ENCODE measurements around the gene ACVR1B.

- TF ChIP-seq REST (IDR thresholded peaks at IDR 0.05; ENCODE audit: unreplicated experiment) (no peak), CTCF (conservative IDR thresholded peaks at IDR 0.05; ENCODE audit: low read depth in 2 of 2) (no peak), STAT1 (IDR thresholded peaks at IDR 0.05; ENCODE audit: unreplicated experiment) (no peak), POLR2AphosphoS5 (IDR thresholded peaks at IDR 0.05; ENCODE audit: low read depth) (no peak), EZH2 (IDR thresholded peaks at IDR 0.05; ENCODE audit: low read depth, unreplicated experiment) (no peak), CREB1 (CRISPR knock-in tag; IDR thresholded peaks at IDR 0.05; ENCODE audit: low read depth) (no peak), EZH2phosphoT487 (IDR thresholded peaks at IDR 0.05; ENCODE audit: unreplicated experiment) (no peak), ZNF114 (CRISPR knock-in tag; IDR thresholded peaks at IDR 0.05) (no peak), ETS1 (IDR thresholded peaks at IDR 0.05) (no peak), JUNB (IDR thresholded peaks at IDR 0.05; ENCODE audit: unreplicated experiment) (no peak), NANOG (IDR thresholded peaks at IDR 0.05; ENCODE audit: borderline replicate concordance) (no peak), ZNF331 (CRISPR knock-in tag; IDR thresholded peaks at IDR 0.05; ENCODE audit: low read depth) (no peak)
- TF ChIP-seq, protein P1, sequence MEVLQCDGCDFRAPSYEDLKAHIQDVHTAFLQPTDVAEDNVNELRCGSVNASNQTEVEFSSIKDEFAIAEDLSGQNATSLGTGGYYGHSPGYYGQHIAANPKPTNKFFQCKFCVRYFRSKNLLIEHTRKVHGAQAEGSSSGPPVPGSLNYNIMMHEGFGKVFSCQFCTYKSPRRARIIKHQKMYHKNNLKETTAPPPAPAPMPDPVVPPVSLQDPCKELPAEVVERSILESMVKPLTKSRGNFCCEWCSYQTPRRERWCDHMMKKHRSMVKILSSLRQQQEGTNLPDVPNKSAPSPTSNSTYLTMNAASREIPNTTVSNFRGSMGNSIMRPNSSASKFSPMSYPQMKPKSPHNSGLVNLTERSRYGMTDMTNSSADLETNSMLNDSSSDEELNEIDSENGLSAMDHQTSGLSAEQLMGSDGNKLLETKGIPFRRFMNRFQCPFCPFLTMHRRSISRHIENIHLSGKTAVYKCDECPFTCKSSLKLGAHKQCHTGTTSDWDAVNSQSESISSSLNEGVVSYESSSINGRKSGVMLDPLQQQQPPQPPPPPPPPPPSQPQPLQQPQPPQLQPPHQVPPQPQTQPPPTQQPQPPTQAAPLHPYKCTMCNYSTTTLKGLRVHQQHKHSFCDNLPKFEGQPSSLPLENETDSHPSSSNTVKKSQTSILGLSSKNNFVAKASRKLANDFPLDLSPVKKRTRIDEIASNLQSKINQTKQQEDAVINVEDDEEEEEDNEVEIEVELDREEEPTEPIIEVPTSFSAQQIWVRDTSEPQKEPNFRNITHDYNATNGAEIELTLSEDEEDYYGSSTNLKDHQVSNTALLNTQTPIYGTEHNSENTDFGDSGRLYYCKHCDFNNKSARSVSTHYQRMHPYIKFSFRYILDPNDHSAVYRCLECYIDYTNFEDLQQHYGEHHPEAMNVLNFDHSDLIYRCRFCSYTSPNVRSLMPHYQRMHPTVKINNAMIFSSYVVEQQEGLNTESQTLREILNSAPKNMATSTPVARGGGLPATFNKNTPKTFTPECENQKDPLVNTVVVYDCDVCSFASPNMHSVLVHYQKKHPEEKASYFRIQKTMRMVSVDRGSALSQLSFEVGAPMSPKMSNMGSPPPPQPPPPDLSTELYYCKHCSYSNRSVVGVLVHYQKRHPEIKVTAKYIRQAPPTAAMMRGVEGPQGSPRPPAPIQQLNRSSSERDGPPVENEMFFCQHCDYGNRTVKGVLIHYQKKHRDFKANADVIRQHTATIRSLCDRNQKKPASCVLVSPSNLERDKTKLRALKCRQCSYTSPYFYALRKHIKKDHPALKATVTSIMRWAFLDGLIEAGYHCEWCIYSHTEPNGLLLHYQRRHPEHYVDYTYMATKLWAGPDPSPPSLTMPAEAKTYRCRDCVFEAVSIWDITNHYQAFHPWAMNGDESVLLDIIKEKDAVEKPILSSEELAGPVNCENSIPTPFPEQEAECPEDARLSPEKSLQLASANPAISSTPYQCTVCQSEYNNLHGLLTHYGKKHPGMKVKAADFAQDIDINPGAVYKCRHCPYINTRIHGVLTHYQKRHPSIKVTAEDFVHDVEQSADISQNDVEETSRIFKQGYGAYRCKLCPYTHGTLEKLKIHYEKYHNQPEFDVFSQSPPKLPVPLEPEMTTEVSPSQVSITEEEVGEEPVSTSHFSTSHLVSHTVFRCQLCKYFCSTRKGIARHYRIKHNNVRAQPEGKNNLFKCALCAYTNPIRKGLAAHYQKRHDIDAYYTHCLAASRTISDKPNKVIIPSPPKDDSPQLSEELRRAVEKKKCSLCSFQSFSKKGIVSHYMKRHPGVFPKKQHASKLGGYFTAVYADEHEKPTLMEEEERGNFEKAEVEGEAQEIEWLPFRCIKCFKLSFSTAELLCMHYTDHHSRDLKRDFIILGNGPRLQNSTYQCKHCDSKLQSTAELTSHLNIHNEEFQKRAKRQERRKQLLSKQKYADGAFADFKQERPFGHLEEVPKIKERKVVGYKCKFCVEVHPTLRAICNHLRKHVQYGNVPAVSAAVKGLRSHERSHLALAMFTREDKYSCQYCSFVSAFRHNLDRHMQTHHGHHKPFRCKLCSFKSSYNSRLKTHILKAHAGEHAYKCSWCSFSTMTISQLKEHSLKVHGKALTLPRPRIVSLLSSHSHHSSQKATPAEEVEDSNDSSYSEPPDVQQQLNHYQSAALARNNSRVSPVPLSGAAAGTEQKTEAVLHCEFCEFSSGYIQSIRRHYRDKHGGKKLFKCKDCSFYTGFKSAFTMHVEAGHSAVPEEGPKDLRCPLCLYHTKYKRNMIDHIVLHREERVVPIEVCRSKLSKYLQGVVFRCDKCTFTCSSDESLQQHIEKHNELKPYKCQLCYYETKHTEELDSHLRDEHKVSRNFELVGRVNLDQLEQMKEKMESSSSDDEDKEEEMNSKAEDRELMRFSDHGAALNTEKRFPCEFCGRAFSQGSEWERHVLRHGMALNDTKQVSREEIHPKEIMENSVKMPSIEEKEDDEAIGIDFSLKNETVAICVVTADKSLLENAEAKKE (CRISPR knock-in tag; IDR thresholded peaks at IDR 0.05) = no peak
These were observed 2.0 kb upstream of the ACVR1B start for GRCh38 chr12:51949342-51950030.

All from GM23338 (cell line).